Activated T-helper 1 cell treated with anti-CD3 and anti-CD28 coated beads, Interleukin-2, amount 50 U/mL, for 16 hours (primary cell): ENCODE data around the gene SULT1C2.

Experiments
- DNase-seq, 2 donors: peaks; one replicate each; pipeline ENCODE4 v3.0.0-alpha.2; 2020; ENCODE audit warnings: low read depth in 1 of 2, low spot score in 1 of 2

SULT1C2 gene

DNA sequence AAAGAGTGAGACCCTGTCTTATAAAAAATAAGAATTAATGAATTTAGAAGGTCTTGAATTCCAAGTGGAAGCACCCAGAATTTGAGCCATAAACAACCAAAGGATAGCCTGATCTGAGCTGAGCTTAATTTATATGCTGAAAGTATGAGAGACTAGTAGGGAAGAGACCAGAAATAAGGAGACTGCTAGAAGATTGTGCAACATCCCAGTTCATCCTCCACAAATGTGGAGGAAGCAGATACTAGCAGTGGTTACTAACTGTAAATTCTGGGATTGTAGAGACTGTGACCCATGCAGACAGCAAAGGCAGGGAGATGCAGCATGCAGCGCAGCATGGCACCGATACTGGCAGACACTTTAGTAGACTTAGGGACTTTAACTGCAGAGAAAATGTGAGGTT, 1.5 kb upstream of the SULT1C2 start:
- DNase-seq = no peak

- no peak for DNase-seq
Measured at GRCh38 chr2:108293850-108294249, 5.2 kb downstream of the SULT1C2 start.

- no peak for DNase-seq
Measured at GRCh38 chr2:108297436-108298141, 8.9 kb downstream of the SULT1C2 start.

- no peak for DNase-seq
Measured at GRCh38 chr2:108301558-108301957, 12.9 kb downstream of the SULT1C2 start.

- DNase-seq = no peak
Measured at GRCh38 chr2:108304975-108305374, 16.3 kb downstream of the SULT1C2 start.

DNA sequence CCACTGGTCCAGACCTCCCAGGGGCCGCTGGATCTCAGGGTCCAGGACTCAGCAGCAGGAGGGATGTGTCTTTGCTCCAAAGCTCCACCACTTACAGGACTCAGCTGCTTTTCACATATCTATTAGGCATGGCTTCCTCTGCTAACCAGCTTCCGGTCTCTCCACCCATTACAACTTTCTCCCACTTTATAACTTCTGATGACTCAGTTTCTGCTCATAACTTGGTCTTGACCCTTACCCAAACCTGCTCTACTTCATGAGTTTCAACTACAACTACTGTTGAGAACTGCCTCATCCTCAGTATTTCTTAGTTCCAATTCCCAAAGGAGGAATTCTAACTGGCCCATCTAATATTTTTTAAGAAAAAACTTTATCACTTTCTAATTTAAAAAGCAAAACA, 17.2 kb downstream of the SULT1C2 start:
- no peak for DNase-seq

DNA sequence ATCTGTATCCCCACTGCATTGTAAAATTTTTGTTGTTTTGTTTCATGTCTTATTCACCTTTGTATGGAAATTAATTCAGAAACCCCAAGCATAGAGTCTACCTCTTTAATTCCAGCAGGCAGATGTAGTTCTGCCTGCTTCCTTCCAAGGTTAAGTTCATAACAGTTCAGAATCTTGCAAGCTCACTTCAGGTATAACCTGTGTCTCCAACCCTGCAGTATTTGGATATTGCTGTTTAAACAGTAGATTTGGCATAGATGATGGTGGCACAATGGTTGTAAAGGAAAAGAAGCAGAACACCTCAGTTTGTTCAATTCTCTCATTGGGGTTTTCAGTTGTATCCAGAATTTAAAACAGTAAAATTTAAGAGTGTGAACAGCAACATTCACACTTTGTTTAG, 21.2 kb downstream of the SULT1C2 start:
- no peak for DNase-seq

GRCh38 chr2:108314586-108315296, 26.0 kb downstream of the SULT1C2 start:
- no peak for DNase-seq

DNA sequence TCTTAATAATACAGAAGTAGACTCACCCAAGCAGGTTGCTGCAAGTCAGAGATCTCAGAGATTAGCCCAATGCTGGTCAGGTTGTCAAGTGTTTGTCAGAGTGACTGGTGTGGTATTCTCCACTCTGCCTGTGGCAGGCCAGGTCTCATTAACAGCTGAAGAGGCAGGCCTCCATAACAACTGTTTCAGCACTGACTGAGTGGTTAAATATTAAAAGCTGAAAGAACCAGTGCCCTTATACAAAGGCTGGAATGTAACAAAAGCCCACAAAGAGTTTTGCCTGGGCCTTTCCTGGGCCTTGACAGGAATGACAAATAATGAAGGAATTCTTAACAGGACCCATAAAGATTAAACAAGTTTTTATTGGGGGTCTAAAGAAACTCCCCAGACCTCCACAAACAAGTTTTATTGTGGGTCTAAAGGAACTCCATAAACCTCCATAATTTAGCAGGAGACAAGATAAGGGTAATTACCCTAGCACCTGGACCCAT, 26.8 kb downstream of the SULT1C2 start:
- DNase-seq = no peak

GRCh38 chr2:108316033-108316432, 27.3 kb downstream of the SULT1C2 start:
- DNase-seq = no peak

DNA sequence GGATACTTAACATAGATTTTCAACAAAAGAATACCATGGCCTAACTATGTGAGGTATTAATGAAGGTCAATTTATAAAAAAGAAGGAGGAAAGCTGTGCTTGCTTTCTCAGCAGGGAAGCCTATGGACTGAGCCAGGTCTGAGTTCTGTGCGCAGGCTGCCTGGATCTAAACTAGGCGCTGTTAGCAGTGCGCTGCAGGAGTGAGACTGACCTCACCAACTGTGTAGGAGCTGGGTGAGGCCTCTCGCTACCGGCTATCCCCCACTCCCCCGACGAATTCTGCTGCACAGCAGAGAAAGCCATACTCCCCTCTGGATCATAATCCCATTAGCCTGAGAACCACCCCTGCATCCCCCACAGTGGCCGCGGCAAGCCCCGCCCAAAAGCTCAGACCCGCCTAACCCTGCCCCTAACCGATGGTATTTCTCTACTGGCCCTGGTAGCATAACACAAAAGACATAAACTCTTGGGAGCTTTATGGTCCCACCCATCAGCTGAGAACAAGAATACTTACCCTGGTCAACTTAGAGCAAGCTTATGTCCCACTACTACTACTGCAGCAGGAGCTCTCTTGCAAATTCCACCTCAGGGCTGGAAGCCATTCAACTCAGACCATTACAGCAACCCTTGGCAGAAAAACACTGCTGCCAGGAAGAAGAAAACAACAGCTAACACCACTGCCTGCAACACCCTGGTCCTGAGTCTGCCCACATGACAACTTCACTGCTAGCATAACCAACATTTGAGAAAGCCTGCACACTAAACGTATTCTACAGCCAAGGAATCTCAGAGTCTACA, 28.0 kb downstream of the SULT1C2 start:
- DNase-seq = no peak

- no peak for DNase-seq
Measured at GRCh38 chr2:108320326-108320922, 31.7 kb downstream of the SULT1C2 start.

DNA sequence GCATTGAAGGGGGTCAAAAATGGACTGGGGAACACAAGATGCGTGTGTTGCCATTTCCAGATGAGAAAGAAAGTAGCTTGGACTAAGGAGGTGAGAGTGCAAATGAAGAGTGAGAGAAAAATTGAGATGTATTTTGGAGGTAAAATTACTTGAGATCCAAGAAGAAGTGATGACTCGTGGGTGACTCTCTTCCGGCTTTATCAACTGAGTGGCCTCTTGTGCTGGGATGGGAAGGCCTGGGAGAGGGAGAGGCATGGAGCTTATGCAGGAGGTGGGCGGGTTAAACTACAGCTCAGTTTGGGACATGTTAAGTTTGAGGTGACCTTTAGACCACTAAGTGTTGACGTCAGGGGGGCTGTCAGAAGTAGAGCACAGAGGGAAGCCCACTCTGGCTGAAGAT, 34.9 kb downstream of the SULT1C2 start:
- no peak for DNase-seq

GRCh38 chr2:108324531-108325255, 36.0 kb downstream of the SULT1C2 start:
- DNase-seq = no peak

- DNase-seq = no peak
Measured at GRCh38 chr2:108325756-108326155, 37.1 kb downstream of the SULT1C2 start.

GRCh38 chr2:108329771-108330170, 41.1 kb downstream of the SULT1C2 start:
- no peak for DNase-seq

GRCh38 chr2:108330979-108331378, 42.3 kb downstream of the SULT1C2 start:
- DNase-seq = no peak

- DNase-seq = no peak
Measured at GRCh38 chr2:108345951-108346350, 57.3 kb downstream of the SULT1C2 start.

GRCh38 chr2:108346827-108347226, 58.1 kb downstream of the SULT1C2 start:
- DNase-seq = no peak

DNA sequence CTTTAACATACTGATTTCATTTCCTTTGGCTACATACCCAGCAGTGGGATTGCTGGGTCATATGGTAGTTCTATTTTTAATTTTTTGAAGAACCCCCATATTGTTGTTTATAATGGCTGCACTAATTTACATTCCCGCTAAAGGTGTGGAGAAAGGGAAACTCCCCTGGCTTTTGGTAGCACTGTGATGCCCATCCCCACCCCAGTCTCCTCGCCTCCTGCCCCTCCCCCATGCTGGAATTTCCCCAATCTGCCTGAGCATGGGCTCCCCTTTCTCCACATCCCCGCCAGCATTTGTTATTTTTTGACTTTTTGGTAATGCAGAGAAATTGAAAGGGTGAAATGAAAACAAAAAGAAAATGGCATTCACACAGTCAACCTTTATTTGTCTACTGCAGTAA, 59.1 kb downstream of the SULT1C2 start:
- no peak for DNase-seq
